A549 treated with GW870086 at 1 μM for 4 hours (cell line): ENCODE data around the gene TSPYL2. TPM values are rescaled to one million over a fixed set of nuclear protein-coding genes. Genes with fewer than 3 reads are reported as not detected.

ENCODE experiments used
- total RNA-seq: library from RNA; stranded (reverse); fragments of 200-300 nt; extraction: Qiagen RNA extraction; gene quantifications from 5 replicates; pipeline ENCODE4 v1.2.3, GENCODE V29; 2022; ENCODE audit warnings: low read depth

Gene TSPYL2
- 10.2 to 14.1 TPM (median 12.7 TPM) in 5 replicates for total RNA-seq

GRCh38 chrX:53081925-53082772, at the start of gene TSPYL2:
Gene TSPYL2, plus strand, starts transcription at chrX:53082367. Its CDS starts 132 bp downstream, at chrX:53082499.

GRCh38 chrX:53048169-53049126, 33.7 kb upstream of the TSPYL2 start, which contains the start of gene GPR173:
Gene GPR173, plus strand, starts transcription at chrX:53048789. Its CDS starts 27,833 bp downstream, at chrX:53076622.

GRCh38 chrX:53093748-53094581, 11.8 kb downstream of the TSPYL2 start, which contains the start of gene KANTR:
Gene KANTR, plus strand, starts transcription at chrX:53094142. Its CDS starts 30,131 bp downstream, at chrX:53124273.

Other genes with a start within 250 kb of the TSPYL2 start
- gene XAGE3, start 214.3 kb upstream of the TSPYL2 start, total RNA-seq: not detected in 5 replicates
- gene FAM156B, start 185.0 kb upstream of the TSPYL2 start, total RNA-seq: 9.0 to 16.0 TPM (median 9.6 TPM) in 5 replicates
- 11.9 to 21.1 TPM (median 15.8 TPM) in 5 replicates for gene FAM156A, start 123.8 kb upstream of the TSPYL2 start, total RNA-seq
- gene GPR173, start 33.6 kb upstream of the TSPYL2 start, total RNA-seq: not detected in 5 replicates
- gene KANTR, start 11.8 kb downstream of the TSPYL2 start, total RNA-seq: 1.2 to 1.4 TPM (median 1.3 TPM) in 5 replicates
- 44.1 to 57.8 TPM (median 53.8 TPM) in 5 replicates for gene KDM5C, start 142.8 kb downstream of the TSPYL2 start, total RNA-seq
- gene IQSEC2, start 199.2 kb downstream of the TSPYL2 start, total RNA-seq: 31.0 to 46.8 TPM (median 42.6 TPM) in 5 replicates